Upper lobe of left lung (tissue), 6 donors: ENCODE results near the gene GUCD1. TPM values are rescaled to one million over a fixed set of nuclear protein-coding genes. Genes with fewer than 3 reads are reported as not detected.
"Not testable (repeated sequence)": the region's sequence is repeated elsewhere in the genome, so short reads cannot be mapped to it uniquely, and the experiment has no call there.

Experiments used
- ATAC-seq, 2 donors: fragments of 200-7000 bp; cut with Tn5 transposase; one replicate each; pipeline ENCODE4 v1.9.1; 2022; ENCODE audit warnings: mild to moderate bottlenecking in 2 of 2, moderate library complexity in 2 of 2; ENCODE audit not compliant: low FRiP score in 2 of 2
- DNase-seq, 2 donors: peaks; one replicate each; pipeline ENCODE4 v3.0.0-alpha.2; 2019 to 2020
- H3K27ac ChIP-seq, 4 donors: fragments of 200-600 bp; sonication (generic); one replicate each; pipeline ENCODE4 v1.5.1; 2016 to 2019
- H3K27me3 ChIP-seq, 4 donors: fragments of 200-600 bp; sonication (generic); one replicate each; pipeline ENCODE4 v1.5.1; 2017 to 2019
- H3K36me3 ChIP-seq, 4 donors: fragments of 200-600 bp; sonication (generic); one replicate each; pipeline ENCODE4 v1.5.1; 2016 to 2019
- H3K4me1 ChIP-seq, 4 donors: fragments of 200-600 bp; sonication (generic); one replicate each; pipeline ENCODE4 v1.5.1; 2018 to 2019
- H3K4me3 ChIP-seq, 4 donors: fragments of 200-600 bp; sonication (generic); one replicate each; pipeline ENCODE4 v1.5.1; 2017 to 2019; ENCODE audit warnings: mild to moderate bottlenecking in 2 of 4, moderate library complexity in 1 of 4
- H3K9me3 ChIP-seq, 4 donors: fragments of 200-600 bp; sonication (generic); one replicate each; pipeline ENCODE4 v1.5.1; 2018 to 2019
- CTCF ChIP-seq, 6 experiments: fragments of 450-650 bp in 4 of 6; fragments of 200-600 bp in 2 of 6; sonication (generic) in 2 of 6; IDR thresholded peaks; one replicate each; pipeline ENCODE4 v1.5.1; 2016 to 2019; ENCODE audit warnings: antibody characterized with exemption in 6 of 6
- EP300 ChIP-seq, 4 donors: sonication (generic); formaldehyde crosslinking; IDR thresholded peaks; one replicate each; pipeline ENCODE4 v1.5.1; 2017; ENCODE audit warnings: antibody characterized with exemption in 4 of 4, control low read depth in 2 of 4
- POLR2A ChIP-seq, 4 donors: fragments of 450-650 bp; IDR thresholded peaks; one replicate each; pipeline ENCODE4 v1.5.1; 2016 to 2017; ENCODE audit warnings: antibody characterized with exemption in 4 of 4, mild to moderate bottlenecking in 2 of 4
- POLR2AphosphoS5 ChIP-seq, 2 donors: sonication (generic); formaldehyde crosslinking; IDR thresholded peaks; one replicate each; pipeline ENCODE4 v1.5.1; 2017; ENCODE audit warnings: antibody characterized with exemption in 2 of 2
- WGBS, 2 donors: methylation state at CpG; one replicate each; pipeline ENCODE4 v1.1.5; 2017 to 2018; 5-methylcytosine and 5-hydroxymethylcytosine counted together
- total RNA-seq, 6 donors: library from RNA; depleted of rRNA in 4 of 6; stranded (reverse); fragments of >200 nt in 4 of 6; gene quantifications; one replicate each; pipeline versions ENCODE4 v1.1.0 to v1.2.1, GENCODE V29; 2016 to 2021
- donor health status: DM: no; HTN: no; CAD: no; lungs with moderate emphysema.
- donor health status: DM: no; HTN: yes; CAD: no; lungs with severe emphysema.

Gene GUCD1
- total RNA-seq, 6 donors from 2014 or later, result 77.5 to 231 (median 160) TPM

- no peak overlapping the region for H3K4me3 ChIP-seq
- TF ChIP-seq POLR2A (IDR thresholded peaks at IDR 0.05) (no peak), CTCF (IDR thresholded peaks at IDR 0.05) (no peak), EP300 (IDR thresholded peaks at IDR 0.05) (no peak), POLR2AphosphoS5 (IDR thresholded peaks at IDR 0.05) (no peak)
- WGBS, 2 donors, result 77 to 85% methylated on average over 2 of the region's 2 CpGs
- ATAC-seq (no peak), DNase-seq (no peak)
- H3K9me3 ChIP-seq, result no peaks in the 10 kb centered on the region
- H3K4me1 ChIP-seq, result peaks cover 21 to 54% (median 32%) of the 10 kb centered on the region in 4 donors
- peaks cover 2 to 58% (median 38%) of the 10 kb centered on the region in 4 donors for H3K36me3 ChIP-seq
- no peaks in the 10 kb centered on the region for H3K27me3 ChIP-seq
- H3K27ac ChIP-seq, result no peak overlapping the region
Observed at GRCh38 chr22:24563246-24563645, 8.3 kb upstream of the GUCD1 start.

GRCh38 chr22:24559471-24559870, 4.5 kb upstream of the GUCD1 start:
- peaks cover 6 to 57% (median 39%) of the 10 kb centered on the region in 4 donors for H3K36me3 ChIP-seq
- ATAC-seq (no peak), DNase-seq (no peak)
- no peak overlapping the region for H3K27ac ChIP-seq
- no peaks in the 10 kb centered on the region for H3K9me3 ChIP-seq
- TF ChIP-seq POLR2AphosphoS5 (IDR thresholded peaks at IDR 0.05), result no peak
- TF ChIP-seq EP300 (IDR thresholded peaks at IDR 0.05), result no peak
- TF ChIP-seq POLR2A (IDR thresholded peaks at IDR 0.05), result no peak
- no peak for TF ChIP-seq CTCF (IDR thresholded peaks at IDR 0.05)
- no peaks in the 10 kb centered on the region for H3K27me3 ChIP-seq
- 84 to 94% methylated on average over 2 to 4 of the region's 4 CpGs for WGBS, 2 donors
- H3K4me1 ChIP-seq, result peaks cover 19 to 53% (median 31%) of the 10 kb centered on the region in 4 donors
- no peak overlapping the region for H3K4me3 ChIP-seq

- TF ChIP-seq CTCF (IDR thresholded peaks at IDR 0.05) (peak in 5 of 6 experiments; percentile 23 to 76 (median 47)), POLR2AphosphoS5 (IDR thresholded peaks at IDR 0.05) (peak; percentile 85 to 95), POLR2A (IDR thresholded peaks at IDR 0.05) (peak in 3 of 4 donors; percentile 46 to 68 (median 54)), EP300 (IDR thresholded peaks at IDR 0.05) (peak in 1 of 4 donors; percentile 64)
- DNase-seq (peak; percentile 99 to 100), ATAC-seq (peak; percentile 96 to 98)
- H3K4me1 ChIP-seq, result peaks cover 38 to 75% (median 49%) of the 10 kb centered on the region in 4 donors
- 0% methylated on average over 28 to 57 of the region's 59 CpGs for WGBS, 2 donors
- H3K4me3 ChIP-seq, result peak within 1 kb of the TSS; percentile 78 to 98 (median 92)
- no peaks in the 10 kb centered on the region for H3K9me3 ChIP-seq
- H3K36me3 ChIP-seq, result peaks cover 6 to 33% (median 22%) of the 10 kb centered on the region in 4 donors
- H3K27ac ChIP-seq, result peak within 1 kb of the TSS; percentile 98 to 99 (median 98)
- H3K27me3 ChIP-seq, result no peaks in the 10 kb centered on the region
Observed at GRCh38 chr22:24555165-24556039, 464 bp upstream of the GUCD1 start, which contains the start of gene SNRPD3. Gene SNRPD3, plus strand, starts transcription at chr22:24555999. Its CDS starts 1,676 bp downstream, at chr22:24557675.

- WGBS, 2 donors, result 35% methylated on average over 5 to 10 of the region's 12 CpGs
- Histone ChIP-seq H3K27ac (peak overlapping the region; percentile 98 to 99 (median 98)), H3K4me3 (peak overlapping the region; percentile 78 to 98 (median 92)), H3K27me3 (no peaks in the 10 kb centered on the region), H3K9me3 (no peaks in the 10 kb centered on the region), H3K36me3 (peaks cover 6 to 32% (median 17%) of the 10 kb centered on the region in 4 donors), H3K4me1 (peaks cover 41 to 68% (median 49%) of the 10 kb centered on the region in 4 donors)
- no peak for DNase-seq
- TF ChIP-seq CTCF (IDR thresholded peaks at IDR 0.05) (no peak), POLR2A (IDR thresholded peaks at IDR 0.05) (no peak), POLR2AphosphoS5 (IDR thresholded peaks at IDR 0.05) (no peak), EP300 (IDR thresholded peaks at IDR 0.05) (no peak)
- ATAC-seq, result no peak
Observed at GRCh38 chr22:24553597-24554312, 1.2 kb downstream of the GUCD1 start.

GRCh38 chr22:24552503-24553286, 2.2 kb downstream of the GUCD1 start:
- H3K4me1 ChIP-seq, result peaks cover 33 to 58% (median 48%) of the 10 kb centered on the region in 4 donors

More at GRCh38 chr22:24552503-24553286, 2.2 kb downstream of the GUCD1 start:
- ATAC-seq, H3K9me3 ChIP-seq, DNase-seq, H3K27me3 ChIP-seq: not testable (repeated sequence)
- WGBS, 2 donors, result 83 to 90% methylated on average over 10 of the region's 10 CpGs
- Histone ChIP-seq H3K36me3 (peaks cover 5 to 32% (median 13%) of the 10 kb centered on the region in 4 donors), H3K27ac (peak overlapping the region in 2 of 4 donors; percentile 99), H3K4me3 (peak overlapping the region in 2 of 4 donors; percentile 78 to 98)
